GM21576 (cell line): ENCODE results near the gene DIRAS1.

Experiments used
- ATAC-seq: cut with Tn5 transposase; IDR thresholded peaks from one replicate; pipeline ENCODE4 v1.9.1; 2021; ENCODE audit warnings: mild to moderate bottlenecking, moderate library complexity; ENCODE audit not compliant: unreplicated experiment

Gene DIRAS1

DNA sequence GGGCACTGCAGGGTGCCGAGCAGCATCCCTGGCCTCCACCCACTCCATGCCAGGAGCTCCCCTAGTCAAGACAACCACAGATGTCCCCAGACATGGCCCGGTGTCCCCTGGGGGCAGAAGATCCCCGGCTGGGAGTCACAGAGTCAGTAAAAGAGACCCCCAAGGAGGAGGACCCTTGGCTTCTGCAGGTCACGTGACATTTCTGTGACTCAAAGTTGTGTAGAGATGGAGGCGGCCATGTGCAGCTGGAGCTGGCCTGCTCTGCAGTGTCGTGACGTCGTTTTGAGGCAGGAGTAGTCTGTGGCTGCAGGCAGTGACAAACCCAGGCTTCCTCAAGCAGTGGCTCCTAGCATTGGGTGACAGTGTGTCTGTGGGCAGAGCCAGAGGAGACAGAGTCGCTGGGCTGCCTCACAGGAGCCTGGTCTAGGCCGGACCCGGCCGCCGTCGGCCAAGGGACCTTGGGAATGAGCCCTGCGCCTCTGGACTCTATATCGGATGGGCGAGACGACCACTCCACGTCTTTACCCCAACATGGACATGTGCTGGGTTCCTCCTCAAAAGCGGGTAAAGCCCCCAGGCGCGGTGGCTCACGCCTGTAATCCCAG lies 7.7 kb upstream of the DIRAS1 start:
- ATAC-seq: no peak

DNA sequence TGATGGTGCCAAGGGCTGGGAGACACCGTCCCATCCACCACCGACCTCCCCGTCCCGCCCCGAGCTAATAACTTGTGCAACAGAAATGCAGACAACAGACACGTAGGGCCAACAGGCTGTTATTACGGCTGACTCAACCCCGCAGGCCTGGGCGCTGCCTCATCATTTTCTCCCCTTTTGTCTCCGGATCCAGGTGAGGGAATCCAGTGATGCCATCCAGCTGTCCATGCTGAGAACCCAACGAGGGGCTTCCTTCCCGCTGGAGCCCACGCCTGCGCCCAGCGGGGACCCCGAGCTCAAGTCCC lies 6.4 kb upstream of the DIRAS1 start:
- no peak for ATAC-seq

DNA sequence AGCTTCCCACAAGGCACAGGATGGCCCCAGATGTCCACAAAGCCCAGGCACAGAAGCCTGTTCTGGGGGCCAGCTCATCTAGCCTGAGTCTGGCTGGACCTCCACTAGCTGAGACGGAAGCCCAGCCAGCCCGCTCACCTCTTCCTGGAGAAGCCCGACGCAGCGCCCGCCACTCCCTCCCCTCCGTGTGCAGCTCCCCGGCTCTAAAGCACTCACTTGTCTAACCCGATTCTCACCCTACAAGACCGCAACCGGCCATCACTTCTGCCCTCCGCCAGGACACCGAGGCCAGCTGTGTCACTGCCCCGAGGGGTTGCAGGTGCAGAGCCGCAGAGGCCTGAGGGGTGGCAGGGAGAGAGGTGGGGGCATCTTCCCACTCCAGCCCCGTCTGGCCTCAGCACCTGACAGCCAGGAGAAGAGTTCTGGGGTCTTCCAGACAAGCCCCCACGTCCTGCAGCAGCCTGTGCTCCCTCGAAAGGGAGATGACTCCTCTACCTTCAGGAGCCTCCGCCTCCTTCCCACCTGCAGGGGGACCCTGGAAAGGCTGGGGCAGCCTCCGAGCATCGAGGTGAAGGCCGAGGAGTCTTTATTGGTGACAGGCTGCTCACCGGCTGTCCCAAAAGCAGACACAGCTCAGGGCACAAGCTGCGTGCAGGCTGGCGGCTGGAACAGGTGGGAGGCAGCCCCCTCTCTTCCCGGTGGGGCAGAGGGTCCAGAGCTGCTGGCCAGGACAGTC lies 5.9 kb upstream of the DIRAS1 start:
- no peak for ATAC-seq

DNA sequence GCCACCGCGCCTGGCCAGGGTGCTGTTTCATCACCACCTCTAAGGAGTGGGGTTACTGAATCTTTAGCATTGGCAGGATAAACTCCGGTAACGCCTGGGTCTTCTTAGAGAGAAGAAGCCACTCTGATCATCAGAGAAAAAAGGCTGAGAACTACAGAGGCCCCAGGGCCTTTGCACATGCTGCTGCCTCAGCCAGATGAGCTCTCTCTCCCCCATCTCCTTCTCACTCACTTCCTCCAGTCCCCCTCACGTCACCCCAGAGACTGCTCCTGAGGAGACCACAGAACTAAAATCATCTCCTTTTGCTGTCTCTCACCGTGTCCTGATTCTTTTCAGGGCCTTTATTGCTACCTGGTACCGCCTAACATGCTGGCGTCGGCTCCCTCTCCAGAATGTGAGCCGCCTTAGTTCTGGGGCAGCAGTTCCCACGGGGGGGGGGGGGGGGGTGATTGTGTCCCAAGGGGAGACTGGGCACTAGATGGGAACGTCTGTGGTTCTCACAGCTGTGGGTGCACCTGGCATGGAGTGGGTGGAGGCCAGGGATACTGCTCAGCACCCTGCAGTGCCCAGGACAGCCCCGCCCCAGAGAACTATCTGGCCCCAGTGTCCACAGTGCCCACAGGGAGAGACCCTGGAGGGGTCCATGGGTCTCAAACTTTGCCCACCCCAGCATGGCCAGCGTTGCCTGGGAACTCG lies 5.1 kb upstream of the DIRAS1 start:
- ATAC-seq: no peak

DNA sequence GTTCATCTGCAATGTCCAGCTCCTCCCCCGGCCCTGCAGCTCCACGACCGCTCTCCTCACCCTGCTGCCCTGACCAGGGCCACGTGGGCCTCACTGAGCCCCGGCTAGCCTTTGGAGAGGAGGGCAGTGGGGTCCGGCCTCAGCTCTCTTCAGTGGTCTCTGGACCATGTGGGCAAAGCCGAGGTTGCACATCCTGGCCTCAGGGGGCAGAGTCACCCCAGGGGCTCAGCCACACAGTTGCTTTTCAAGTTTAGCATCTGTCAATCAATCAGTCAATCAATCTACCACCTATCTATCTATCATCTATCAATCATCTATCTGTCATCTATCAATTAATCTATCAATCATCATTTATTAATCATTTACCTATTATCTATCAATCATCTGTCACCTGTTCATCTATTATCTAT lies 3.0 kb upstream of the DIRAS1 start:
- ATAC-seq: no peak

DNA sequence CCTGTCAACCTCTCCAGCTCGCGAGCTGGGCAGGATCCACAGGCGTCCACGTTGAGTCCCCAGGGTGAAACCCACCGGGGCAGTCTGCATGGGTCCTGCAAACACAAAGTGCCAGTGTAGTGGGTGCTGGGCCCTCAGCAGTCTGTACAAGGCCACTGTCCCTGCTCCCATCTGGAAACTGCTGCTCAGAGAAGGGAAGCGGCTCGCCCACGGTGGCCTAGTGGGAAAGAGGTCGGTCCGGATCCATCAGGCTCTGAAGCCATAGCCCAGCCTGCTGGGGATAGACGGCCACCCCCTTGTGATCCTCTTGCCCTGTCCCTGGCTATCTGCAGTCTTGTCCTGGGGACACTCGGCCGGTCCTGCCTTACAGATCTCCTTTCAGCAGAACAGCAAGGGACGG lies 2.6 kb upstream of the DIRAS1 start:
- no peak for ATAC-seq

DNA sequence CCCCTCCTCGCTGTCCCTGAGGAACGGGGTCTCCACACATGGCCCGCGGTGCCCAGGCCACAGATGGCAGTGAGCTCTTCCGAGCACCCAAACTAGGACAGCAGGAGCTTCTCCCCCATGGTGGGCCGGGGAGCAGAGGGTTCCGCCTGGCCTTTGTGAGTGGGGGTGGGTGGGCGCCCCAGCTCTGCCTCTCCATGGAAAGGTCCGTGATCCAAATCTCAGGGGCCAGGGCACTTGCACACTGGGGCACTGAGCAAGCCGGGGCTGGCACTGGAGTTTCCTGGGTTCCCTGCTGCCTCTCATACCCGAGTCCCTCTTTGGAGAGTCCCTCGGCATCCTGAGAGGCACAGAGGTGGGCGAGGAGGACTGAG lies 2.2 kb upstream of the DIRAS1 start:
- no peak for ATAC-seq

DNA sequence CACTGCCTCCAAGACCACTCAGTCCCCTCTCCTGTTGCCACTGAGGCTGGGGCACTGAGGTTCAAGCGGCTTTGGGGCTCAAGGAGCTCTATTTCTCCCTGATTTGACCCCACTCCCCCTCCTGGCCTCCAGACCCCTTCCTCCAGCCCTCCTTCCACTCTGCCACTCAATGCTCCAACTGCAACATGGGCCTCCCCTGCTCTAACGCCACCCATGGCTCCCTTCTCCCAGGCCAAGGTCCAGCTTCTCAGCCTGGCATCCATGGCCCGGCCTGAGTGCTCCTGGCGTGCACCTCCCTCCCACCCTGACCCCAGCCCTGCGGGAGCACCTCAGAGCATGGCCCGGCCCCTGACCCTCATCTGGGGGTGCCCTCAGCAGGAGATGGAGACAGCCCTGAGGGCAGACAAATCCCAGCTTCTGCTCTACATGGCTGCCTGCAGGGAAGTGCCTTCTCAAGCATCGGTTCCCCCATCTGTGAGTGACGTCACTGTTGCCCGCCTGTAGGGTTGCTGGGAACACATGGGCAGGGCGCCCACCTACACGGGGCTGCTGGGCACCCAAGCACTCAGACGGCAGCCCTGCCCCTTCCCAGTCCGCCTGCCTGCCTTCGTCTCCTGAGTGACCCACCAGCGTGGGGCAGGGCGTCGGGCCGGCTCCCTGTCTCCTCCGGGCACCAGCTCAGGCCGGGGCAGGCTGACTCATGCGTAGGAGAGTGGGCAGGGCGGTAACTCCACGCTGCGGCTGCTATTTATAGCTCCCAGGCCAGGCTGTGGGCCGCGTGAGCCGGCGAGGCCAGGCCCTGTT lies 1.6 kb upstream of the DIRAS1 start:
- no peak for ATAC-seq

DNA sequence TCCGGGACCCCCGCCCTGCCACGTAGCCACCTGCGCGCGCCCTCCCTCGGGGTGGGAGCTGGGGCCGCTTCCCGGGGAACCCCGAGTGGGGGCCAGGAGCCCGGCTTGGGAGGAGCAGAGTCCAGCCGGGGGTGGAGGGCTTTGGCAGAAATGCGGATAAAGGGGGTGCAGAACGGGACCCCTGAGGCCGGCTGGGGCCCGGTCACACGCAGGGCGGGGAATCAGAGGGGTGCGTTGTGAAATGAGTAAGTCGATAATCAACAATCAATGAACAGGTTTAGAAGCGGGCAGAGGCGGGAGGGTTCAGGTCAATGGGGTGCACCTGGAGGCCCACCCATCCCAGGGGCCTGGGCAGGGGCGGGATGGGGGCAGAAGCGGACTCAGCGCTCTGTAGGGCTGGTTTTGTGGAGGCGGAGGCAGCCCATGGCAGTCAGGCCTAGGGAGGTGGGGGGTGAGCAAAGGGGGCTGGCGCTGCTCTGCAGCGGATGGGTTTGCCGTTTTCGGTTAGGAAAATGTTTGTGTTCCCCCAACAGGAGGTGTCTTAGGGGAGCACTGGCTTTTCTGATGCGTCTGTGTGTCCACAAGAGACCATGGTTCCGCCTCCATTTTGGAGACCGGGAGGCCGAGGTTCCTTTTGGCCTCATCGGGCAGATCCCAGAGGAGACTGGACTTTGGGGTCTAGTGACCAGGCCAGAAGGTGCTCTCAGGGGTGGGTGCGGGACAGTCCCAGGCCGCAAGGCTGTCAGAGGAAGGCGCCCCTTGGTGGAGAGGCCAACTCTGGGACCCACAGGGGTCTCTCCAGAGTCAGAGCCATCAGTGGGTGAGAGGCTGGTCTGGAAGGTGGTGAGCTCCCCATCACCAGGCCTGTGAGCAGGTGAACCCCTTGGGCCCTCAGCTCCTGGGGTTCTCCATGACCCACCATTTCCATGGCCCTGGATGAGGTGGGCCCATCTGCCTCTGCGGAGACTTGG lies 683 bp upstream of the DIRAS1 start:
- no peak for ATAC-seq

DNA sequence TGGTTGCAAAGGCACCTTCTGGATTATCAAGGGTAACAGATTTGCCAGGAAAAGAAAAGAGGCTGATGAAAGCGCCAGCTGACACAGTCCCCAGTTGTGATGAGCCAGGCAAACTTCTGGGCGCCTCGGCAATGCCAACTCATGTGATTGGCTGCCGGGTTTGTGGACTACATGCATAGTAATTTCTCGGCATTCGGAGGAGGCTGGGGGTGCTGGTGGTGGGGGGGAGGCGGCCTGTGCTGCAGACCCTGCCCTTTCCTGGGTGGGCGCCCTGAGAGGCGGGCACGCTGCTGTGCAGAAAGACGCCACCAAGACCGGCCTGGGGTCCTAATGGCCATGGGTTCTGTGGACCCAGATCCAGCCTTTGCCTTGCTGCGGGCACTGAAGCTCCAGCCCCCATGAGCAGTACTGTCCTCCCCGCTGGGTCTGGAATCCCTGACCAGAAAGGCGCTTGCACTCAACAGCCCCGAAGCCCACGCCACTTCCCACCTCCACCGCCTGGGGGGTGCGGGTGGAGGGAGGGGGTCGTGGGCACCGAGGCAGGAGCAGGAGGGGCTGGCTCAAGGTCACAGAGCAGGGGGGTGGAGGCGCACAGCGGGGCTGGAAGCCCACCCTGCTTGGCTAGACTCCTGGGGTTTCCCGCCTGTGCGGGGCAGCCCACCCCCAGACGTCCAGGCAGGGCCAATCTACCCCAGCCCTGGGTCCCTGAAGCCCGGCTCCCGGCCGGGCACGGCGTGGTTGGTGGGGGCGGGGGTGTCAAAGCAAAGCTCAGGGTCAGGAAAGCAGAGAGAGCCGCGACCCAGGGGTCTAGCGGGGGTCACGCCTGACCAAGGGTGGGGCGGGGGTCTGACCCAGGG lies 1.0 kb downstream of the DIRAS1 start:
- ATAC-seq: no peak

DNA sequence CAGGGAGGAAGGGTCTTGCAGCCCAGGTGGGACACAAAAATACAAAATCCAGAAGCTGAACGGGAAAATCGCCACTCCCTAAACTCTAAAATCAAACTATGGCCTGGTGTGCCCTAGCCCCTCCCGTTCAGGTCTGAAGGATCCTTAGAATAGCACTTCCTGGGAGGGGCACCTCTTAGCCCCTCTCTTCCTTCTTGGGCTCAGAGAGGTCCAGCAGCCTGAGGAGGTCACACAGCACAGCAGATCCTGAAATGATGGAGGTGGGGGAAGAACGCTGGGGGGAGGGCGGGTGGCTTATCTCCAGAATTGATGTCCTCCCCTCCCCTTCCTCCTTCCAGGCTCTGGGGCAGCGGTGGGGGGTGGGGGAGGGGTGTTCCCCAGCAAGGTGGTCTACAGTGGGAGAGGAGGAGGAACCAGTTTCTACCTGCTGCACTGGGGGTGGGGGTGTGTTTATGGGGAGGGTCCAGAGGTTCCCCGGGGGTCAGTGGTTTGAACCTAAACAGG lies 1.9 kb downstream of the DIRAS1 start:
- ATAC-seq: no peak

DNA sequence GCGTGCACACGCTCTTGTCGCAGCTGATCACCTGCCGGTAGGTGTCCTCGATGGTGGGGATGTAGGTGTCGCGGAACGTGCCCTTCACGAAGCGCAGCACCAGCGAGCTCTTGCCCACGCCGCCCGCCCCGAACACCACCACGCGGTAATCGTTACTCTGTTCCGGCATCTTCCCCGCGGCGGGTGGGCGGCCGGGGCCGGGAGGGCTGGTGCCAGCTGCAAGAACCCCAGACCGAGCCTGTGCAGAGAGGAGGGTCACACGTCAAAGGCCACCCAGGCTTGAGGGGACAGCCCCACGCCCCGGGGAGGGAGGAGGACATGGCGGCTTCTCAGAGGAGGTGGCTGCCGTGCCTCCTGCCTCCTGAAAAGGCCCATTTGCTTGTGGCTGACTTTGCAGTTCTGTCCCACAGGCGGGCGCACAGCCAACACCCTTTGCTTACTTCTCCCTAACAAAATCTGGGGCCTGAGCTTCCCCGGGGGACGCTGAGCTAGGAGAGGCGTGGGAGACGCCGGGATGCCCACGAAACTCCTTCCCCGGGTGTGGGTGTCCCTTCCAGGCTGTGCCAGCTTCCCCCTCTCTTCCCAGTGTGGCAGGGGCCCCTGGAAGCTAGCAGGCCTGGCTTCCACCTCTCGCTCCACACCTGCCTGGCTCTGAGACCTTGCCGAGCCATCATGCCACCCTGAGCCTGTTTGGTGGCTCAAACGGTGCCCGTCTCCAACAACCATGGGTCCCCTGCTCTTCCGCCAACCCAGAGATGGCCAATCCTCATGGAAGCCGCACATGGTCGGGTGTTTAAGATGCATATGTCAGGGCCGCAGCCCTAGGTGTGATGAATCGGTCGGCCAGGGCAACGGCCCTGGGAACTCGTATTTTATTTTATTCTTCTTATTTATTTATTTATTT lies 3.3 kb downstream of the DIRAS1 start:
- no peak for ATAC-seq

DNA sequence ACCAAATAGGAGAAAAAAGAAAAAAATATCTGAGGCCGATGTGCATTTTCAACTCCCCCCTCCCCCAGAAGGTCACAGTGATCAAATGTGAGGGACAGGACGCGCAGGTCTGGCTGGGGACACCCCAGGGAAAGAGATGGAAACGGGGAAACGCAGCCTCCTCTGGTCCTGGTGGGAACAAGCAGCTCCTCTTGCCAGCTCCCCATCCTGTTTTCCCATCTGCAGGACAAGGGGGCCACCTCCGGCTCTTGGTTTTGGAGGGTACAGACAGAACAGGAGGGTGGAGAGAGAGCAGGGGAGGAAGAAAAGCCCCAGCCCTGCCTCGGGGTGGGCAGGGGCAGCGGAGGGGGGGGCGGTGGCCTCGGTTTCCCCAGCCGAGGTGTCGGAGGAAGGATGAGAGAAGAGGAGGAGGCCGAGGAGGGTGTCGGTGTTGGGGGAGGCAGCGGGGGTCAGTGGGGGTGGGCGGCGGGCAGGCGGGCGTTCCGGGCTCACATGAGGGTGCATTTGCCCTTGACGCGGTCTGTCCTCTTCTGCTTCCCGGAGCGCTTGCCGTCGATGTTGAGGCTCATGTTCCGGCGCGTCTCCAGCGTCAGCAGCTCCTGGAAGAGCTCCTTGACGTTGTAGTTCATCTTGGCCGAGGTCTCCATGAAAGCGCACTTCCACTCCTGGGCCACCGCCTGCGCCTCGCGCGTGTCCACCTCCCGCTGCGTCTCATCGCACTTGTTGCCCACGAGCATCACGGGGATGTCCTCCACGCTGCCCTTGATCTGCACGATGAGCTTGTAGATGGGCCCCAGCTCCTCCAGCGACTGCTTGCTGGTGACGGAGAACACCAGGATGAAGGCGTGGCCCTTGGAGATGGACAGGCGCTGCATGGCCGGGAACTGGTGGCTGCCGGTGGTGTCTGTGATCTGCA lies 4.2 kb downstream of the DIRAS1 start:
- ATAC-seq: no peak

DNA sequence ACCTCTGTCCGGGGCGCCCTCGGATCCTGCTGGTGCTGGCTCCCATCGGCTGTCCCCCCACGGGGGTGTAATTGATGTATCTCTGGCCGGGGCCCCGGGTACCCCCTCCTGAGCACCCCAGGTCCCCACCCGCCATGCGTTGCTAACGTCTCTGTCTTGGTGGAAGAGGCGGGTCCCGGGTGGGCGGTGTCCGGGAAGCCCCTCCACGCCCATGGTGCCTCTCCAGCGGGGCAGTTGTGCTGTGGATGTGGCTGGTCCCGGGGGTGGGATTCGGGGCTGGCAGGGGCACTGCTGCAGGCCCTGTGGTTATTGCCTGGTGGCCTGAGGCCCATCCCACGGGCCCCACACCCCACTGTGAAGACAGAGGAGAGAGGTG lies 4.9 kb downstream of the DIRAS1 start:
- no peak for ATAC-seq

DNA sequence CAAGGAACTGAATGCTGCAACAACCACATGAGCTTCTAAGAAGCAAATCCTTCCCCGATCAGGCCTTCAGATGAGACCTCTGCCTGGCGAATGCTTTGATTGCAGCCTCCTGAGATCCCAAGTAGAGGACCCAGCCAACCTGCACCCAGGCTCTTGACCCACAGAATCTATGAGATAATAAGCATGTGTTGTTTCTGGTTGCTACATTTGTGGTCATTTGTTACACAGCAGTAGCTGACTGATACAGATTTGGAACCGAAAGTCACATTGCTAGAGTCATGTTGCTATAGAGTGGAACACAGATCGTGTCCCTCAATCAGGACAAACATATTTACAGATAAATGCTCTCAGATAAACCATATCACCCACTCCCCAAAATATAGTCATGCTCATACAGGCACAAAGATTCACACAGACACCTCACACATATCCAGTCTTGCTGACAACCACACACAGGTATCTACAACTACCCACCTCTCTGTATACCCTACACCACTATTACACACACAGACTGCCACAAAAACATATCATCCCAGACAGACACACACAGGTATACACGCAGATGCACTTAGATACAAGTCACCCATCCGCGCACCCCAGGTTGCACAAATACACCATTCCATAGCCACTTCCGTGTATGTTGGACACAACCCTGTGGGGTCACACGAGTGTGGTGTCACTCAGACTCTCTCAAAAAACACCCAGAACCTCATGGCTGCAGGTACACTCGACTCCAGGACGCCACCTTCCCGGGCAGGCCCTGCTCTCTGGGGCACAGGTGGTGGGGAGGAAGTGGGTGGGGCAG lies 5.5 kb downstream of the DIRAS1 start:
- ATAC-seq: no peak

DNA sequence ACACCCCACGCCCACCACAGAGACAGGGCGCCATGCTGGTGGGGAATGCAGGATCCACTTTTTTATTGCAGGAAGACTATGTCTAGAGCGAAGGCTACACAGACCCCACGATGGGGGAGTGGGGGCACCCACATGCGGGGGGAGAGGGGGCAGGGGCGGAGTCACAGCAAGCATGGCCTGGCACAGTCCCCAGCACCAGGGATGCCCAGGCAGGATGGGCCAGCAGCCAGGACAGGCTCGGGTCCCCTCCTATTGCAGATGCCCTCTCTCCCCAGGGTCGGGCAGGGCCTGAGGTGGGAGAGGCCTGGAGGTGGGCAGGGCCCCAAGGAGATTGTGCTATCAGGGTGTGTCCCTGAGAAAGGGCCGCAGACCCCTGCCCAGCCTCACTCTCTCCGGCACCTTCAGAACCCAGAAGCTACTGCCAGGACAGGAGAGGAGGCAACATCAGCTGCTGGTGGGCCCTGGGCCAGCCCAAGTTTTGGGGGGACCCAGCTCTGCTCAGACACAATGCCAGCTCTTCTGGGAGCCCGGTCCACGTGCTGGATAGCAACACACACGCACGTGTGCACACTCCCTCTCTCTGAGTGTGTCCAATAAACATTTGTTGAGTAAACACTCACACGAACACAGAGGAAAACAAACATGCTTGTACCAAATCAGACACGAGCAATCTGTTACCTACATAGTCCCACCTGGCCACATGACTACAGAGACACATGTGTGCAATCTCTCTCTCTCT lies 6.5 kb downstream of the DIRAS1 start:
- ATAC-seq: no peak
